Measurements from ENCODE around the gene DCLRE1A. TPM values are rescaled to one million over a fixed set of nuclear protein-coding genes. Genes with fewer than 3 reads are reported as not detected.

Gene DCLRE1A
- total RNA-seq, 4 donors from 2014 or later, result 2.4 to 4.4 (median 3.1) TPM

GRCh38 chr10:113875212-113875611 lies 21.3 kb upstream of the DCLRE1A start:
- no peak for TF ChIP-seq CTCF (IDR thresholded peaks at IDR 0.05; ENCODE audit: low read depth)

GRCh38 chr10:113872139-113873030 lies 18.5 kb upstream of the DCLRE1A start:
- no peak for TF ChIP-seq CTCF (IDR thresholded peaks at IDR 0.05; ENCODE audit: low read depth)

- no peak for TF ChIP-seq CTCF (IDR thresholded peaks at IDR 0.05; ENCODE audit: low read depth)
Observed at GRCh38 chr10:113869789-113870188, 15.9 kb upstream of the DCLRE1A start.

- no peak for TF ChIP-seq CTCF (IDR thresholded peaks at IDR 0.05; ENCODE audit: low read depth)
Observed at GRCh38 chr10:113867904-113868303, 14.0 kb upstream of the DCLRE1A start.

- no peak for TF ChIP-seq CTCF (IDR thresholded peaks at IDR 0.05; ENCODE audit: low read depth)
Observed at GRCh38 chr10:113866551-113867394, 12.9 kb upstream of the DCLRE1A start.

GRCh38 chr10:113865901-113866300 lies 12.0 kb upstream of the DCLRE1A start:
- no peak for TF ChIP-seq CTCF (IDR thresholded peaks at IDR 0.05; ENCODE audit: low read depth)

- TF ChIP-seq CTCF (IDR thresholded peaks at IDR 0.05; ENCODE audit: low read depth), result no peak
Observed at GRCh38 chr10:113859261-113859660, 5.4 kb upstream of the DCLRE1A start.

Measured in subcutaneous adipose tissue (tissue), 4 donors.